Lung (tissue), 12 donors: ENCODE data around the gene NAIF1. TPM values are rescaled to one million over a fixed set of nuclear protein-coding genes. Genes with fewer than 3 reads are reported as not detected.

Source experiments
- ATAC-seq: fragments of 200-7000 bp; cut with Tn5 transposase; one replicate; pipeline ENCODE4 v1.9.1; 2020; ENCODE audit warnings: moderate number of reproducible peaks; ENCODE audit not compliant: insufficient read depth, low FRiP score
- DNase-seq, 3 donors: peaks; one replicate each; pipeline ENCODE4 v3.0.0-alpha.2; 2013 to 2017
- H3K27ac ChIP-seq, 2 donors: one replicate each; pipeline ENCODE4 v1.5.1; 2013; ENCODE audit warnings: mild to moderate bottlenecking in 2 of 2, moderate library complexity in 2 of 2, control low read depth in 1 of 2, inconsistent platforms in 1 of 2, low read depth in 1 of 2, low read length in 1 of 2
- H3K27me3 ChIP-seq, 3 donors: one replicate each; pipeline ENCODE4 v1.5.1; 2013; ENCODE audit warnings: low read length in 2 of 3; ENCODE audit not compliant: control insufficient read depth in 3 of 3, insufficient read depth in 3 of 3
- H3K36me3 ChIP-seq, 4 donors: one replicate each; pipeline ENCODE4 v1.5.1; 2013; ENCODE audit warnings: low read length in 4 of 4, mild to moderate bottlenecking in 1 of 4, moderate library complexity in 1 of 4; ENCODE audit not compliant: control insufficient read depth in 4 of 4, insufficient read depth in 4 of 4
- H3K4me1 ChIP-seq, 5 donors: one replicate each; pipeline ENCODE4 v1.5.1; 2013; ENCODE audit warnings: low read length in 5 of 5, mild to moderate bottlenecking in 2 of 5, moderate library complexity in 1 of 5; ENCODE audit not compliant: control insufficient read depth in 5 of 5, insufficient read depth in 5 of 5
- H3K4me3 ChIP-seq: one replicate; pipeline ENCODE4 v1.5.1; 2013; ENCODE audit warnings: mild to moderate bottlenecking, control low read depth, moderate library complexity
- H3K9ac ChIP-seq, 2 donors: one replicate each; pipeline ENCODE4 v1.5.1; 2013; ENCODE audit warnings: low read length in 2 of 2, control low read depth in 1 of 2; ENCODE audit not compliant: insufficient read depth in 1 of 2
- H3K9me3 ChIP-seq, 4 donors: one replicate each; pipeline ENCODE4 v1.5.1; 2013; ENCODE audit warnings: low read length in 3 of 4, mild to moderate bottlenecking in 1 of 4, moderate library complexity in 1 of 4; ENCODE audit not compliant: control insufficient read depth in 4 of 4, insufficient read depth in 3 of 4
- CTCF ChIP-seq: IDR thresholded peaks from 2 replicates; pipeline ENCODE4 v1.5.1; 2012; ENCODE audit warnings: mild to moderate bottlenecking; ENCODE audit errors: control extremely low read depth, extremely low read depth
- WGBS, 2 donors: extraction: QIAGEN DNeasy Blood & Tissue Kit; methylation state at CpG; one replicate each; pipeline ENCODE4 v1.1.7; 2013; 5-methylcytosine and 5-hydroxymethylcytosine counted together
- polyA plus RNA-seq, 2 donors: library from polyadenylated mRNA; stranded (reverse); fragments of 200-250 nt; gene quantifications; one replicate each; pipeline ENCODE4 v1.2.1, GENCODE V29; 2013
- total RNA-seq, 2 donors: library from RNA; depleted of rRNA in 1 of 2; stranded (reverse); fragments of >200 nt in 1 of 2; gene quantifications; one replicate each; pipeline ENCODE4 v1.2.1, GENCODE V29; 2014 to 2021
- donor health status: control.
- donor health status: control.
- donor health status: Bipolar disorder and iron deficiency.
- donor health status: healthy.
- donor health status: DM: yes; HTN: yes; CAD: no.

Gene NAIF1
- total and polyA plus RNA-seq, 4 donors: 7.2 to 9.4 (median 8.8) TPM

- DNase-seq (peak; percentile 44 to 54 (median 54)), ATAC-seq (no peak)
- H3K4me3 ChIP-seq: no peak overlapping the region
- H3K9me3 ChIP-seq: no peaks in the 10 kb centered on the region
- no peaks in the 10 kb centered on the region for H3K27me3 ChIP-seq
- H3K4me1 ChIP-seq: peaks cover 0 to 16% (median 10%) of the 10 kb centered on the region in 5 donors
- peaks cover 0 to 4% (median 0%) of the 10 kb centered on the region in 4 donors for H3K36me3 ChIP-seq
- WGBS, 2 donors: 76 to 81% methylated on average over 14 of the region's 14 CpGs
- H3K27ac ChIP-seq: peak overlapping the region in 1 of 2 donors; percentile 37
- no peak for TF ChIP-seq CTCF
- no peak overlapping the region for H3K9ac ChIP-seq
Measured at GRCh38 chr9:128056887-128057723, 10.0 kb downstream of the NAIF1 start.

DNA sequence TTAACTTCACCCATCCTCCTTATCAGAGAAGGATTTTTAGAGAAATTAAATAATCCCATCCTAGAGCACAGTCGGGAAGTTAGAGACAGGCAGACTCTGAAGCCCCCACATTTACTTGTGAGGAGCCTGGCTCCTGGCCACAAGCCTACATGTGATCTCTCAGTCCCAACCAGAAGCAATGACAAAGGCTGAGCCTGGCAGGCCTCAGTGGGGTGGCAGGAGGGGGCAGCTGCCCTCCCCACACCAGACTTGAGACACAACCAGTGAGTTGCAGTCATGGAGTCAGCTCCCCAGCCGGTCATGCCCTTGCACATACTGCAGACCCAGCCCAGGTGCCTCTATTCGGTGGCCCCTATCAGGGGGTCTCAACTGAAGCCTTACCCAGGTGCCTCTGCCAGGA lies 11.0 kb downstream of the NAIF1 start:
- ATAC-seq (no peak), DNase-seq (peak; percentile 41 to 62 (median 45))
- TF ChIP-seq CTCF: no peak
- Histone ChIP-seq H3K9me3 (no peaks in the 10 kb centered on the region), H3K27me3 (no peaks in the 10 kb centered on the region), H3K27ac (peak overlapping the region in 1 of 2 donors; percentile 81), H3K9ac (no peak overlapping the region), H3K36me3 (no peaks in the 10 kb centered on the region), H3K4me3 (no peak overlapping the region), H3K4me1 (peaks cover 0 to 16% (median 10%) of the 10 kb centered on the region in 5 donors)
- WGBS, 2 donors: 73 to 80% methylated on average over 3 of the region's 3 CpGs

DNA sequence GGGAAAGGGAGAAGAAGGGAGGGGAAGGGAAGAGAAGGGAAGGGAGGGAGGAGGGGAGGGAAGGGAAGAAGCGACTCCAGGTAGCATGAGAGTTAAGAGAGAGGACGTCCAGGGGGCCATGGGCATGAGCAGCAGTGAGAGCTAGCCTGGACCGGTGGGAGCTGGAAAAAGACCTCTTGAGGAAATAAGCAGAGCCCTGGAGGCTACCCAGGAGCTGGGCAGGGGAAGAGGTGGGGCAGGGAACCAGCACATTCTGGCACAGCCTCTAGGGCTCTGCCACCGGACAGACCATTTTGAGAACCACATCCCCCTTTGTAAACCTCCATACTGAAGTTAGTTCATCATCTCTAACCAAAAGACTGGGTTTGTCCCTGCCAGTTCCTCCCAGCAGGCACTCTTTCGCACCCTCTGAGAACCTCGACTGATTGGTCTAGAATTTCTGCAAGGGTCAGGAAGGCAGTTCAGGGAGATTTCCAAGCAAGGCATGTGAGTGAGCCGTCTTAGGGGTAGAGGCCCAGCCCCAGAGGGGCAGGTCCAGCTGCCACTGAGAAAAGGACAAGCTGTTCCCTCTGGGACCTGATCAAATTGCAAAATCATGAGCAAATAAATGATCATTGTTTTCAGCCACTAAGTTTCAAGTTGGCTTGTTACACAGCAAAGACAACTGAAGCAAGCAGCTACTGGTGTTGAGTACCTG lies 11.6 kb downstream of the NAIF1 start:
- Histone ChIP-seq H3K36me3 (no peaks in the 10 kb centered on the region), H3K4me3 (no peak overlapping the region), H3K9ac (no peak overlapping the region), H3K27ac (peak overlapping the region in 1 of 2 donors; percentile 81), H3K27me3 (no peaks in the 10 kb centered on the region), H3K4me1 (peaks cover 0 to 16% (median 10%) of the 10 kb centered on the region in 5 donors), H3K9me3 (no peaks in the 10 kb centered on the region)
- no peak for TF ChIP-seq CTCF
- 22 to 28% methylated on average over 7 of the region's 7 CpGs for WGBS, 2 donors
- DNase-seq: peak; percentile 48 to 72 (median 65)
- peak; percentile 32 for ATAC-seq
